HepG2 (cell line): ENCODE results near the gene SLC35B2. TPM values are rescaled to one million over a fixed set of nuclear protein-coding genes. Genes with fewer than 3 reads are reported as not detected.

Source experiments
- ATF2 ChIP-seq: sonication (generic); formaldehyde crosslinking; IDR thresholded peaks from 2 replicates; pipeline ENCODE4 v1.4.0; 2020; ENCODE audit warnings: missing genetic modification reagents
- DR1 ChIP-seq: sonication (generic); formaldehyde crosslinking; IDR thresholded peaks from 2 replicates; pipeline ENCODE4 v1.8.0; 2021; ENCODE audit warnings: mild to moderate bottlenecking, missing genetic modification reagents, inconsistent platforms
- MEIS1 ChIP-seq: sonication (generic); formaldehyde crosslinking; IDR thresholded peaks from 2 replicates; pipeline ENCODE4 v1.9.0; 2021; ENCODE audit warnings: mild to moderate bottlenecking, missing genetic modification reagents, moderate library complexity, borderline replicate concordance
- NPAS2 ChIP-seq: sonication (generic); formaldehyde crosslinking; IDR thresholded peaks from 2 replicates; pipeline ENCODE4 v1.8.0; 2022; ENCODE audit warnings: mild to moderate bottlenecking, missing genetic modification reagents, borderline replicate concordance
- PCBP1 ChIP-seq: fragments of 200-400 bp; formaldehyde crosslinking; IDR thresholded peaks from 2 replicates; pipeline ENCODE4 v1.6.1; 2017; ENCODE audit warnings: mild to moderate bottlenecking, low read depth, low read length, borderline replicate concordance
- POLR2A ChIP-seq, 2 experiments: IDR thresholded peaks; 2 replicates each; pipeline ENCODE4 v1.6.1; 2011; ENCODE audit warnings: low read depth in 2 of 2, low read length in 2 of 2, mild to moderate bottlenecking in 1 of 2, moderate library complexity in 1 of 2; ENCODE audit not compliant: insufficient read depth in 1 of 2
- RNF2 ChIP-seq: fragments of 450-650 bp; conservative IDR thresholded peaks from 2 replicates; pipeline ENCODE4 v1.6.1; 2016; ENCODE audit warnings: low read depth
- TAF1 ChIP-seq: sonication (generic); formaldehyde crosslinking; IDR thresholded peaks from 2 replicates; pipeline ENCODE4 v1.4.0; 2020; ENCODE audit warnings: missing genetic modification reagents
- ZBTB14 ChIP-seq: sonication (generic); formaldehyde crosslinking; IDR thresholded peaks from 2 replicates; pipeline ENCODE4 v1.4.0; 2020; ENCODE audit warnings: missing genetic modification reagents
- ZNF260 ChIP-seq: sonication (generic); formaldehyde crosslinking; IDR thresholded peaks from 2 replicates; pipeline ENCODE4 v1.4.0; 2020; ENCODE audit warnings: missing genetic modification reagents, low read depth, mild to moderate bottlenecking, borderline replicate concordance
- ZNF331 ChIP-seq: sonication (generic); formaldehyde crosslinking; IDR thresholded peaks from 2 replicates; pipeline ENCODE4 v1.4.0; 2020; ENCODE audit warnings: missing genetic modification reagents
- ZNF569 ChIP-seq: sonication (generic); formaldehyde crosslinking; IDR thresholded peaks from 2 replicates; pipeline ENCODE4 v1.5.0; 2020; ENCODE audit warnings: mild to moderate bottlenecking, missing genetic modification reagents, moderate library complexity, borderline replicate concordance
- ZNF646 ChIP-seq: sonication (generic); formaldehyde crosslinking; IDR thresholded peaks from 2 replicates; pipeline ENCODE4 v1.9.0; 2021; ENCODE audit warnings: mild to moderate bottlenecking, missing genetic modification reagents
- ZNF670 ChIP-seq: sonication (generic); formaldehyde crosslinking; IDR thresholded peaks from 2 replicates; pipeline ENCODE4 v1.8.0; 2022; ENCODE audit warnings: mild to moderate bottlenecking, missing genetic modification reagents, borderline replicate concordance
- ZNF7 ChIP-seq: IDR thresholded peaks from 2 replicates; pipeline ENCODE4 v1.6.1; 2016; ENCODE audit warnings: missing biosample characterization, missing genetic modification reagents
- ZNF770 ChIP-seq: sonication (generic); formaldehyde crosslinking; IDR thresholded peaks from 2 replicates; pipeline ENCODE4 v1.5.0; 2020; ENCODE audit warnings: mild to moderate bottlenecking, missing genetic modification reagents
- ZNF816 ChIP-seq: sonication (generic); formaldehyde crosslinking; IDR thresholded peaks from 2 replicates; pipeline ENCODE4 v1.8.0; 2022; ENCODE audit warnings: missing genetic modification reagents, mild to moderate bottlenecking, borderline replicate concordance
- polyA plus RNA-seq, 8 experiments: library from polyadenylated mRNA; depleted of rRNA in 3 of 8; stranded (reverse) in 7 of 8; unstranded in 1 of 8; fragments of >200 nt; fragmentation: Illumina TruSeq in 4 of 8; extraction: Trizol in 4 of 8; gene quantifications; 2 replicates each; pipeline versions ENCODE4 v1.2.1 to v1.2.3, GENCODE V29; 2011 to 2016; ENCODE audit warnings: low read depth in 4 of 8, missing spikeins in 1 of 8, mixed read lengths in 1 of 8; ENCODE audit not compliant: insufficient read depth in 1 of 8
- total RNA-seq, 5 experiments: library from RNA; depleted of rRNA; stranded (reverse); fragments of >200 nt; fragmentation: Illumina TruSeq; extraction: Trizol; gene quantifications; 2 replicates each; pipeline ENCODE4 v1.2.3, GENCODE V29; 2016; ENCODE audit warnings: low read depth in 1 of 5

Gene SLC35B2
- total and polyA plus RNA-seq, 2 of the 13 experiments (the other 11 are each of a cell fraction or from before 2014, with no cell fraction given), result 61.1 to 148 TPM

GRCh38 chr6:44265007-44265721 lies 7.8 kb upstream of the SLC35B2 start, which contains the start of gene NFKBIE (continued):
- TF ChIP-seq ZNF260 (CRISPR knock-in tag) (no peak; the same call in 1 of the 2 replicates), ZBTB14 (CRISPR knock-in tag) (no peak), ZNF770 (CRISPR knock-in tag) (peak; percentile 74; the same call in 1 of the 2 replicates), ZNF816 (no peak; the same call in 1 of the 2 replicates), ATF2 (CRISPR knock-in tag) (0 out of 2 replicates have a peak, but pooled peaks have one; percentile 12), ZNF7 (CRISPR knock-in tag) (no peak), DR1 (CRISPR knock-in tag) (no peak; the same call in 1 of the 2 replicates), ZNF569 (CRISPR knock-in tag) (no peak), PCBP1 (no peak), ZNF646 (CRISPR knock-in tag) (no peak), NPAS2 (CRISPR knock-in tag) (no peak), ZNF670 (CRISPR knock-in tag) (0 out of 2 replicates have a peak, but pooled peaks have one; percentile 46), MEIS1 (CRISPR knock-in tag) (peak; percentile 62; the same call in 1 of the 2 replicates), POLR2A (IDR thresholded peaks at IDR 0.05; ENCODE audit: insufficient read depth in 1 of 2, low read depth in 2 of 2, low read length in 2 of 2) (peak in 1 of 2 experiments; percentile 82; a peak in 2 of 4 replicates), ZNF331 (peak; percentile 68), TAF1 (CRISPR knock-in tag) (peak; percentile 82), RNF2 (peak; percentile 50; the same call in 1 of the 2 replicates)
